Superior temporal gyrus (tissue), 1 donor: ENCODE measurements around the gene NEDD4L.

Experiments used
- DNase-seq: peaks from one replicate; pipeline ENCODE4 v3.0.0-alpha.2; 2016; ENCODE audit errors: extremely low spot score

Gene NEDD4L

GRCh38 chr18:58316396-58317342, 272.6 kb downstream of the NEDD4L start:
- DNase-seq = peak; percentile 60

DNA sequence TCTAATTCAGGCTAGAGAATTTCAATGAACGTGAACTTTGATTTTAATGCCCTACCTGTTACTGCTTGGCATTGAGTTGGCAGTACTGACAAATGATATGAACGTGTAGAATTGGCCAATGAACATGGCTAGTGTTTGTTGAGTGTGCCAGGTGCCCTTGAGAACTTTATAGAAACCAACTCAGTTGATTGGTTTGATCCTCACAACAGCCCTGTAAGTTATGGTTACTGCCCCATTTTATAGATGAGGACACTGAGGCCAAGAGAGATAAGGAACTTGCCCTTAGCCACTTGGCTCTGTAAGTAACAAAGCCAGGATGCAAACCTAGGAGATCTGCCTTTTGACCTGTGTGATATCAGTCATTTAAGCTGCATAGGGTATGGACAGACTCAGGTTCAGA, 275.7 kb downstream of the NEDD4L start:
- no peak for DNase-seq

GRCh38 chr18:58320907-58321561, 277.0 kb downstream of the NEDD4L start:
- DNase-seq = no peak

GRCh38 chr18:58321986-58322385, 278.0 kb downstream of the NEDD4L start:
- peak; percentile 84 for DNase-seq

DNA sequence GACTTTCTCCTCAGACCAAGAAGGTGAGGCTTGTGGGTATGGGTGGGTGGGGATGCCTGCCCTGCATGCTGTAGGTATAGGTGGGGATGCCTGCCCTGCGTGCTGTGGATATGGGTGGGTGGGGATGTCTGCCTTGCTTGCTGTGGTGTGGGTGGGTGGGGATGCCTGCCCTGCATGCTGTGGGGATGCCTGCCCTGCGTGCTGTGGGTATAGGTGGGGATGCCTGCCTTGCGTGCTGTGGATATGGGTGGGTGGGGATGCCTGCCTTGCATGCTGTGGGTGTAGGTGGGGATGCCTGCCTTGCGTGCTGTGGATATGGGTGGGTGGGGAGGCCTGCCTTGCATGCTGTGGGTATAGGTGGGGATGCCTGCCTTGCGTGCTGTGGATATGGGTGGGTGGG, 278.4 kb downstream of the NEDD4L start:
- DNase-seq = no peak

DNA sequence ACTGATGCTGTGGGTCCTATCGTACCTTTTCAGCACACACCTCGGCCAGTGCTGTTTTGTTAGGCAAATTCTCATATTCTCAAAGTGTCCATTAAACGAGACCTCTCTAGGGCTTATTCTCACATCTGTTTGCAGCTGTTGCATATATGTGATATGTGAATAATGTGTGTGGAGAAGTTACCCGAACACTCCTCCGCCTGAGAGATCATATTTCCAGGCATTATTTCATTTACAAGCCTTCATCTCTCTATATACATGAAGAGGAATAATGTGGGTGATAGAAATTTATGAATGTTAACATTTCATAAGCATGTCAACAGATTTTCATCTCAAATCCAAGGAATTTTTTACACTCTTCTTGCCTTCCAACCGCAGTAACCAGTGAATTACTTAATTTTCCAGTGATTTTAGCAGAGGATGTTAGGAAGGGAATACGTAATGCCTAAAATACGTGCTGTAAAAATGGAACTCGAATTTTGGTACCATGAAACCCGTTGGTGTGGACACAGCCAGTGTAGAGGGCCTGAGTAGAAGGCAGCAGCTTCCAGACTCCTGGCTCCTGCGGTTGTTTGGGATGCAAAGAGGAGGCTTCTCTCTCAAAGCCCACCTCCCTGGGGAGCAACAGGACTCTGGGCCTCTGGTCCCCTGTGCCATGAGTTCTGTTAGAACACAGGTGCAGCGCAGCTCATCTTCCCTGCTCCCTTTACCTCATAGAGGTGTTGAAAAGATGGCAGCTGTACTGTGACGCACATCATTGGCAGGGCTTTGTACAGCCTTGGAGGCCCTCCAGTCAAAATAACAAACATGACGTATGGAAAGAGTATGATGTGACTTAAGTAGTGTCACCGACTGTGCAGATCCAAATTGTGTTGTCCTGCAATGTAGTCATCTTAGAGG, 280.1 kb downstream of the NEDD4L start:
- no peak for DNase-seq

DNA sequence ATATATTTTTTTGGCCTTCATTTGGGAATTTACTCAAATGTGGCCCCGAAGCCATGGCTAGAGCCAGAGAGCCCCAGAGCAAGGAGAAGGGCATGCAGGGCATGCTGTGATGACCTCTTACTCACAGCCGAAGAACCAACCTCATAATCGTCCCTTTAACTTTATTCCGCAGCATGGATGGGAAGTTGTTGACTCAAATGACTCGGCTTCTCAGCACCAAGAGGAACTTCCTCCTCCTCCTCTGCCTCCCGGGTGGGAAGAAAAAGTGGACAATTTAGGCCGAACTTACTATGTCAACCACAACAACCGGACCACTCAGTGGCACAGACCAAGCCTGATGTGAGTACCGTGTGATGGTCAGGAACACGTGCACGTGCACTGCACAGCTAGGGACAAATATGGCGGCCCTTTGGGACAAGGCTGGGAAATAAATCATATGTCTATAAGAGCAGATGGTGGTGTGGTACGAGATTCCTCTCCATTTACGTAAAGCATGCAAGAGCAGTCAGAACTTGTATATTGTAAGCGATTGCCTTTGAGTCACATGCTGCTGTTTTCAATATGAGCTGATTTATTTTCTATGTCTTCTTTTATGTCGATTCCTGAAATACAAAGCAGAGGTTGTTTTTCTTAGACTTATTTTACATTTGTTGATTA, 280.9 kb downstream of the NEDD4L start:
- DNase-seq = no peak

- DNase-seq = no peak
Measured at GRCh38 chr18:58325494-58325893, 281.5 kb downstream of the NEDD4L start.

GRCh38 chr18:58334061-58334460, 290.0 kb downstream of the NEDD4L start:
- no peak for DNase-seq

DNA sequence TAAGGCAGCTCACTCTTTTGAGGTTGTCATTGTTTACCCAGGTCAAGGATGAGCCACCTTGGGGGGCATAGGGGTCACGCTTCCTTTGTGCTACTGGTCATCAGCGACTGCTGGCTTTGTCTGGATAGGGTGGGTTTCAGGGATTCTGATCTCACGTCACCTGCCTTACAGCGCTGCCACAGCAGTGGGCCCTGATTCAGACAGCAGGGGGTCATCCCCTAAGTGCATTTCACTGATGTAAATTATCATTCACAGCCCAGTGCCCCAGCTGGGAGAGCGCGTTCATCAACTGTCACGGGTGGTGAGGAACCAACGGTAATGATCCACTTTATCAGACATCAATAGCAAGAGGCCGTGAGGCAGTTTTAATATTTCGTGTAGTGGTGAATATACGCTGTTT, 291.2 kb downstream of the NEDD4L start:
- no peak for DNase-seq

GRCh38 chr18:58335821-58336220, 291.8 kb downstream of the NEDD4L start:
- DNase-seq = no peak

GRCh38 chr18:58336605-58337004, 292.6 kb downstream of the NEDD4L start:
- DNase-seq = no peak

GRCh38 chr18:58337285-58337684, 293.3 kb downstream of the NEDD4L start:
- no peak for DNase-seq

- DNase-seq = no peak
Measured at GRCh38 chr18:58337686-58338085, 293.7 kb downstream of the NEDD4L start.

DNA sequence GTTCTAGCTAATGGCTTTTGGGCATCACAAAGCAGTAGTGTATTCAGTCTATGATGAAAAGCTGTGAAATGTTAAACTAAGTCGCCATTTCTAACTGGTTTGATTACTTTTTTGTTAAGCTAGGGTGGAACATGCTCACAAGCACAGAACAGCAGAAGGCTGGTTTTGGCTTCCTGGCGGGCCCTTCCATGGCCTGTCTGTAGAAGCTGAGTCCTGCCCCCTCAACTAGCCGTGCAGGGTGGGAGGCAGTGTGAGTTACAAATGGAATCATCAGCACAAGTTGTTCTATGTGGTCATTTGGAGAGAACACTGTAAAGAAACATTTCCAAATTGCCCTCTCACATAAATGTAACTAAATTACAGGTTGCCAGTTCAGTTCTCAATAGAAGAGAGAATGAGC, 294.1 kb downstream of the NEDD4L start:
- peak; percentile 47 for DNase-seq

GRCh38 chr18:58338961-58339592, 295.1 kb downstream of the NEDD4L start:
- DNase-seq = no peak

GRCh38 chr18:58339890-58340289, 295.9 kb downstream of the NEDD4L start:
- no peak for DNase-seq

DNA sequence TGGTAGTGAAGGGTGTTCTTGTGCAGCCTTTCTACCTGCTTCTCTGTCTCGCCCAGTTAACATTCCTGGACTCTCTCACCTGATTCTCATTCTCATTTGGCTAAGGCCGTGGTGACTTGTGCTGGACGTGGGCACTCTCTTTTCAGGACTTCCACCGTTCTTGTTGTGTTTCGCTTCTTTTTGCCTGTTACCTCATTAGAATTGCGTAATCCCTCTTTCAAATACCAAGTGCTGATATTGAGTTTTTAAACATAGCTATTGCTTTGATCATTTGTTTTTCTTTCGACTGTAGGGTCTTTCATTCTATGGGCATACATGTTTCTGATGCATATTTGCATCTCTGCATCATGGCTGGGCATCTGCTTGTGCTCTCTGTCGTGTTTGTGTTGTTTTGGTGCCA, 297.9 kb downstream of the NEDD4L start:
- DNase-seq = no peak

DNA sequence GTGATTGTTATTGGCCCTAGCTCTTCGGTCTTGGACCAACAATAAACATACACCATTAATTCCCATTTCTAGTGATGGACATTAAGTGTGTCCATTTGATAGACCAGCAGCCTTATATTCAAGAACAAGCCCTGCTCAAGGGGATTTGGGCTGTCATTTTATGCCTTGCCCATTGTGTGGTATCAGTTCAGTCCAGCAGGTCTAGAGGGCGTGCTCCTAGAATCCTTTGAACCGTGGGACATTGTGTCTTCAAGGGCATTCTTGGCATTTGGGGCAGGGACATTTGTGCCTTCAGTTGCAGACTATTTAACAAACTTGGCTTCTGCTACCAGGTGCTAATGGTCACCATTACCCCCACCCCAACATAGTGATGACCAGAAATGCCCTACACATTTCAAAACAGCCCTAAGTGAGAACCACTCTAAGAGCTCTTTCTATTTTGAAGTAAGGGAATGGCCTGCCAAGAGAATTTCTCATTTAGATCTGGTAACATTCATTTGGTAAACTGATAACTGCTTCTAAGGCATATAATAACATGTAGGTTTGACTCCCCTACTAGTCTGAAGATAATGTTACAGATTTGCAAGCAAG, 300.1 kb downstream of the NEDD4L start:
- DNase-seq = no peak

DNA sequence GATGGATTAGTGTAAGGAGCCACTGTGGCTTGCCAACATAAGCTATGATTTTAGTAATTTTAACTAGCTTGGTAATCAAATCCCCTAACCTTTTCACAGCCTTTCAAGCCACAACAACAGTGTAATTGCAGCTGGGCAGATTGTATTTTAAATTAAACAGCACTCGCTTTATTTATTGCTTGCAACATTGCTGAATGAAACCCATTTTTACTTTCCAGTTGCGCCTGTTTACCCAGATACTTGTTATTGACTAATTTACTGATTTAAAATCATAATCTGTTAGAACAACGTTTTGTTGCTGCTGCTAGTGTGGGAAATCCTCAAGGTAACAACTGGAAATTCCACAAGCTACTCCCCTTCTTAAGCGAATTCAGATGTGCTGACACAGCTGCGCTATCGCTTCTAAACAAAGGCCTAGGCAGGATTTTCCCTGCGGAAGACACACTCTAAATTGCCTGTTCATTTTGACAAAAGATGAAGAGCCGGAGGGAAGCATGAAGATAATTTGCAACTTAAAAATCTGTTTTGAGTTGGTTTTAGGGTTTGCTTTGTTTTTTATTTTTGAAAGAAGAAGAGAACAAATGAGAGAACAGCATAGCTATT, 300.9 kb downstream of the NEDD4L start:
- DNase-seq = peak; percentile 37
